Stimulated activated CD4-positive, alpha-beta T cell treated with anti-CD3 and anti-CD28 coated beads, TNF-alpha, amount 100 ng/mL, for 48 hours (primary cell): ENCODE measurements around the gene SLC17A2.
"Not testable (repeated sequence)": the region's sequence is repeated elsewhere in the genome, so short reads cannot be mapped to it uniquely, and the experiment has no call there.

Experiments
- DNase-seq, 3 donors: peaks; one replicate each; pipeline ENCODE4 v3.0.0-alpha.2; 2020; ENCODE audit warnings: low read depth in 3 of 3

Gene SLC17A2

DNA sequence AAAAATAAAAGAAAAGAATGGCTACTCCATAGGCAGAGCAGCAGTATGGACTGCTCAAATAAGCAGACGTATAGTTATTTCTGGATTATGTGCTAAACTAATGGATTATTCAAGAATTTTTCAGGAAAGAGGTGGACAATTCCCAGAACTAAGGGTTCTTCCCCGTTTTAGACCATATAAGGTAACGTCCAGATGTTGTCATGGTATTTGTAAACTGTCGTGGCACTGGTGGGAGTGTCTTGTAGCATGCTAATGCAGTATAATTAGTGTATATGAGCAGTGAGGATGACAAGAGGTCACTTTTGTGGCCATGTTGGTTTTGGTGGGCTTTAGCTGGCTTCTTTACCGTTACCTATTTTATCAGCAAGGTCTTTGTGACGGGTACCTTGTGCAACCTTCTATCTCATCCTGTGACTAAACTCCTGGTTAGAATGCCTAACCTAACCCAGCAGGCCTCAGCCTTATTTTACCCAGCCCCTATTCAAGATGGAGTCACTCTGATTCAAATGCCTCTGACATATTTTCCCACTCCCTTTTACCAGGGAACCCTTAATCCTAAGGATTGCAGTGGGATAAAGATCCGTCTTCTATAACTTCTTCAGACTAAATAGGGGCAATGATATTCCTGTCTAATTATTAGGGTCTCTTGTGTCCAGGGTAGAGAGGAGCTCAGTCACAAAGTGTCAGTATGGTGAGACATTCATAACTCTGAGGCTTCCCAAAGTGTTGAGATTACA lies 21.0 kb upstream of the SLC17A2 start:
- DNase-seq = no peak

DNA sequence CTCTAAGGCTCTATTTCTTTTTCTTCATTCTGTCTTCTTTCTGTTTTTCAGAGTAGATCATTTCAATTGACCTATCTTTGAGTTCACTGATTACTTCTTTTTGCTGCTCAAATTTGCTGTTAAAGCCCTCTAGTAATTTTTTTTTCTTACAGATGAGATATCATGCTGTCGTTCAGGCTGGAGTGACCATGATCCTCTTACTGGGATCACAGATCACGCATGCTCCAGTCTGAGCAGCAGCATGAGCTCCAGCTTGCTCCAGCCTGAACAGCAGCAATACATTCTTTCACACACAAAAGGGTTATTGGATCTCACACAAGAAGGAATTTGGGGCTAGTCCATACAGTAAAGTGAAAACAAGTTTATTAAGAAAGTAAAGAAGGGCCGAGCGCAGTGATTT lies 19.8 kb upstream of the SLC17A2 start:
- DNase-seq = no peak

- DNase-seq = no peak
Observed at GRCh38 chr6:25949695-25950094, 19.2 kb upstream of the SLC17A2 start.

- DNase-seq = not testable (repeated sequence)
Observed at GRCh38 chr6:25947492-25947891, 17.0 kb upstream of the SLC17A2 start.

- no peak for DNase-seq
Observed at GRCh38 chr6:25946631-25947030, 16.1 kb upstream of the SLC17A2 start.

- DNase-seq = not testable (repeated sequence)
Observed at GRCh38 chr6:25945738-25946137, 15.2 kb upstream of the SLC17A2 start.

DNA sequence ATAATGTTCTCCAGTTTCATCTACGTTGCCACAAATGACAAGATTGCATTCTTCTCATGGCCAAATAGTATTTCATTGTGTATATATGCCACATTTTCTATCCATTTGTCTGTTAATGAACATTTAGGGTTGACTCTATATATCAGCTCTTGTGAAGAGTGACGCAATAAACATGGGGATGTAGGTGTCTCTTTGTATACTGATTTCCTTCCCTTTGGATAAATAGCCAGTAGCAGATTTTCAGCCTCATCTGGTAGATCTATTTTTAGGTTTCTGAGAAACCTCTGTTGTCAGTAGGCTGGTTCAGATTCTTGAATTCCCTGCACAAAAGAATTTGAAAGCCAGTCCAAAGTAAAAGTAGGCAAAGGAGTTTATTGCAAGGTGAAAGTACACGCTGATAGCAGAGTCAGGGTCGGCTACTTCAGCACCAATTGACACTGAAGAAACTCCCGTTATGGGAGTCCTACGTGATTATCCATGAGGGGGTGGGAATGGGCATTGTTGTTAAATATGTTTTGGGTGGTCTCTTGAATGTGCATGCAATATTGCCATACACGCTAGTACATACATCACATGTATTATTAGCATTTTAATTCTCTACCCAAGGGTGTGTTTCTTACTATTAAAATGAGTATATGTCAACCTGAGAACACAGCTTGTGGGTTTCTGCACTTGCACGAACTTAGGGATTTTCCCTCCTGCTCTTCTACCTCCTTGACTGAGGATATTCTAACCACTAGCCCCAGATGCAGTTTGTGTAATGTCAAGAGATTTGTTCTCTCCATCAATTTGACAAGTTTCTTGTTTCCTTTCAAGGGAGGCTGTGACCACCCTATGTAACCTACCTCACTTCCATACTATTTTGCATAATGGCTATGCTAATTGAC lies 14.4 kb upstream of the SLC17A2 start:
- no peak for DNase-seq

DNA sequence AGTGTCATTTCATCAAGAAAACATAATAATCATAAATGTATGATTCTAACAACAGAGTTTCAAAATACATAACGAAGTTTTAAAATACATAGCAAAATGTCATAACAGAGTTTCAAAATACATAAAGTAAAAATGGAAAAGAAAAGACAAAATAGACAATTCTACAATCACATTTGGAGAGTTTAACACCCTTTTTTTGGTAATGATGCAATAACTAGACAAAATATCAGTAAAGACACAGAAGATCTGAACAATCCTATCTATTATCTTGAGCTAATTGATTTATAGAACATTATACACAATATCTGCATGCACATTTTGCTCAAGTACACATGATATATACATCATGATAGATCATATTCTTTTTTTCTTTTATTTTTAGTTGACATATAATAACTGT lies 13.4 kb upstream of the SLC17A2 start:
- DNase-seq = no peak

- DNase-seq = no peak
Observed at GRCh38 chr6:25942561-25943147, 12.2 kb upstream of the SLC17A2 start.

DNA sequence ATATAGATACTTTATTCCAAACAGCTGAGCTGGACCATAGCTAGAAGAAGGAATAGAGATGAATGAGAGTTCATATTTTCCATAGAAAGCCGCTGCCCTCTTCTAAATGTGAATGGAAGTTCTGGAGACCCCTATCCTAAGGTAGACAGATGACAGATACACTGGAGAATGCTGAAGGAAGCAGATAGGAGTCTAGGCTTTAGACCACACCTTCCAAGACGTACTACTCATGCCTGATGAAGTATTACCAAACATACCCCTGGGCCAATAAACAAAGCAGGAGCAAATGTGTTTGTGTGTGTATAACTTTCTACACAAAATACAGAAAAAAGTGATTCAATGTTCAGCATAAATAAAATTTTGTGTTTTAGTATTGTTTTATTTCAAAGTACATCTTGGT lies 9.1 kb upstream of the SLC17A2 start:
- no peak for DNase-seq

GRCh38 chr6:25935953-25936352 lies 5.5 kb upstream of the SLC17A2 start:
- DNase-seq = no peak

DNA sequence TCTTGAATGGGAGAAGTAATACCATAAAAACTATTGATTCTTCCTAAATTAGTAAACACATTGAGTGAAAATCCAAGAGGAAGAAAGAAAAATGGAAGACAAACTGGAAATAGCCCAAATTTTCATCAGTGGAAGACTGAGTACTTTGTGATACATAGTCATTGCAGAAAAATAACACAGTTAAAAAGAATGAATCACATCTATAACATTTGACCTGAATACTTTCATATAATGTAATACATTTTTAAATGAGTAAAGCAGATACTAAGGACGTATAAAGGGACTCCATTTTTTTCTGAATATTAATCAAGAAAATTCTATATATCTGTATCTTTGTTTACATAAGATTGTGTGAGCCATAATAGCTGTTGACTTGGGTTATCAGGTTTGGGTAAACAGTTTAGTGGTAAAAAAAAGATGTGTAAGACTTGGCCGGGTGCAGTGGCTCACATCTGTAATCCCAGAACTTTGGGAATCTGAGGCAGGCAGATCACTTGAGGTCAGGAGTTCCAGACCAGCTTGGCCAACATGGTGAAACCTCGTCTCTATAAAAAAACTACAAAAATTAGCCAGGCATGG lies 4.3 kb upstream of the SLC17A2 start:
- DNase-seq = no peak

DNA sequence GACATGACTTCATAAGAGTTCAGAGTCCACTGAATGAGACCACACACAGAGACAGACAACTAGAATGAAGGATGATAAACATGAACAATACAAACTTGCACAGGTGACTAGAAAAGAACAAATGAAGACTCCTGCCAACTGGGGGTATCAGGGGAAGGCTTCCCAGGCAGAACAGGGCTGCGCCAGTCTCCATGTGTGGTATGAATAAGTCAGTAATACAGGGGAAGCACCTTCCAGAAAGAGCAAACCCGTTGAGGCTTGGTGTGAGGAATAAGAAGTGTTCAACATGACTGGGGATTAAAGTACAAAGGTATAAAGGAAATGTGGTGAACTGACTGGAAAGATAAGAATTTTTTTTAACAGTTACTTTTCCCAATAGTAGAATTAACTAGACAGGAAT lies 3.7 kb upstream of the SLC17A2 start:
- no peak for DNase-seq

DNA sequence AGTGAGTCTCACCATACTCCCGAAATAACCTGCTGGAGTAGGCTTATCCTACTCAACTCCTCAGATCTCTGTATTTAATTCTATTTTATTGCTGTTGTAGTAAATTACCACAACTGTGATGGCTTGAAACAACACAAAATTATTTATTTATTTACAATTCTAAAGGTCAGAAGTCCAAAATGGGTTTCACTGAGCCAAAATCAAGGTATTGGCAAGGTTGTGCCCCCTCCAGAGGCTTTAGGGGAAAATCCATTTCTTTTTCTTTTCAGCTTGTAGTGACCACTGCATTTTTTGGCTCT lies 869 bp upstream of the SLC17A2 start:
- no peak for DNase-seq

DNA sequence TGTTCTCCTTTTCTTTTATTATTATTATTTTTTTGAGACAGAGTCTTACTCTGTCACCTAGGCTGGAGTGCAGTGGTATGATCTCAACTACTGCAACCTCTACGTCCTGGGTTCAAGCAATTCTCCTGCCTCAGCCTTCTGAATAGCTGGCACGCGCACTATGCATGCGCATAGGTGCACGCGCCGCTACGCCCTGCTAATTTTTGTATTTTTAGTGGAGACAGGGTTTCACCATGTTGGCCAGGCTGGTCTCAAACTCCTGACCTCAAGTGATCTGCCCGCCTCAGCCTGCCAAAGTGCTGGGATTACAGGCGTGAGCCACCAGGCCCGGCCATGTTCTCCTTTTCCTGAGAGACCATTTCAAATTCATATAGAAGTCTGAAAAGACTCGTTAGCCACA lies 706 bp downstream of the SLC17A2 start:
- not testable (repeated sequence) for DNase-seq

DNA sequence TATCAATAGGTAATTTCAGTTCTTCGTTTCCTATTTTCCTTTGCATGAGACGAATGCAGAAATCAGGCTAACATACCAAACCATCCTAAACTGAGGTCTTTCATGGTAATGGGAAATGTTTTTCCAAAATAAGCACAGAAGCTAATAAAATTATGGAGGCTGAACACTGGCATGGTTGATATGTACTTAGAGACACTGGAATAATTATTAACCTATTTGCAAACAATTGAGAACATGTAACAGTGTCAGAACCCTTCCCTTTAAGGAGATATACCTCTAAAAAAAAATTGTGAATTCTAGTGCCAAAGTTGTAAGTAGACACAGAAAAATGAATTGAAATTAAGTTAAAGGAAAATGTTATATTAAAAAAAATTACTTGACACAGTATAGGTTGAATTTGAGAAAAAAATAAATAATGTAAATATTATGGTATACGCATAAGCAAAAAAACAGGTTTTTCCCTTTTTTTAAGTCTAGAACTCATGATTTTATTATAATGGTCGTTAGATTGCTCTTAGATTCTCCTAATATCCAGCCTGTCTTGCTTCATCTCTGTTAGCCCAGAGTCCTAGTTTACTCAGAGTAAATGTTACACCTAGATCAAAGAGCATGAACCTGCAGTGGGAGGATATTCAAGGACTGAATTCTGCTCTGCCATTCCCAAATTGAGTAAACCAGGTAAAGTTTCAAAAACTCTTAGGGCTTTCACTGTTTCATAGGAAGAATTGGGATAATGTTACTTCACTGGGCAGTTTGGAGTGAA lies 1.7 kb downstream of the SLC17A2 start:
- no peak for DNase-seq

GRCh38 chr6:25927756-25928216 lies 2.7 kb downstream of the SLC17A2 start:
- no peak for DNase-seq

- no peak for DNase-seq
Observed at GRCh38 chr6:25927178-25927577, 3.3 kb downstream of the SLC17A2 start.

DNA sequence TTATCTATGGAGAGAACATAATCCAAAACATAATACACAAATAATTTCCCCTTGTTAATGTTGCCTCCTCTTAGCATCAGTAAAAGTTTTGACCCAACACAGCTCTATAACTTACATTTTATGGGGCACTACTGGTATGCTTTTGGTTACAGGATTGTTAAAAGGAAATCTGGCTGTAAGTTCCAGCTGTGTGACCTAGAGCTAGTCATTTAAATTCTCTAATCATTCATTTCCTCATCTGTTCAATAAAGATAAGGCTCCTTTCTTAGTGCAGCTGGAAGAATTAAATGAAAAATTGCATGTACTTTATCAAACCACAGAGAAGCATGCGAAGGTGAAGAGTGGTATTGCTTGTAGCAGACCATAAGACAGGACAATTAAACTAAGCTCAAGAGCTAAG lies 4.6 kb downstream of the SLC17A2 start:
- DNase-seq = no peak

DNA sequence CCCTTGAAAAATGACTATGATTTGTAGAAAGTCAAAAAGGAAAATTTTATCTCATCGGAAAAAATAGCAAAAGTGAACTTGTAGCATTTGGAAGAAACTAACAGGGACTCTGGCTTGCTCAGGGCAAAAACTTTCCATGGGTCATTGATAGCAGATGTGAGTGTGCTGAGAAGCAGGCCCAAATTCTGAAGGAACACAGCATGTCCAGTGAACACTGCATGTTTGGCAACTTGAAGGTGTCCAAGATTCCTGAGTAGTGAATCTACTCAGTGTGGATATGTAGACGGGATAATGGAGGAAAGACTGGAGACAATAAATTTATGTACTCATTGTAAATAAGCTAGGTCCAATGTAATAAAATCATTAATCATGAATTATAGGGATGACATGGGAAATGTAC lies 8.2 kb downstream of the SLC17A2 start:
- no peak for DNase-seq

DNA sequence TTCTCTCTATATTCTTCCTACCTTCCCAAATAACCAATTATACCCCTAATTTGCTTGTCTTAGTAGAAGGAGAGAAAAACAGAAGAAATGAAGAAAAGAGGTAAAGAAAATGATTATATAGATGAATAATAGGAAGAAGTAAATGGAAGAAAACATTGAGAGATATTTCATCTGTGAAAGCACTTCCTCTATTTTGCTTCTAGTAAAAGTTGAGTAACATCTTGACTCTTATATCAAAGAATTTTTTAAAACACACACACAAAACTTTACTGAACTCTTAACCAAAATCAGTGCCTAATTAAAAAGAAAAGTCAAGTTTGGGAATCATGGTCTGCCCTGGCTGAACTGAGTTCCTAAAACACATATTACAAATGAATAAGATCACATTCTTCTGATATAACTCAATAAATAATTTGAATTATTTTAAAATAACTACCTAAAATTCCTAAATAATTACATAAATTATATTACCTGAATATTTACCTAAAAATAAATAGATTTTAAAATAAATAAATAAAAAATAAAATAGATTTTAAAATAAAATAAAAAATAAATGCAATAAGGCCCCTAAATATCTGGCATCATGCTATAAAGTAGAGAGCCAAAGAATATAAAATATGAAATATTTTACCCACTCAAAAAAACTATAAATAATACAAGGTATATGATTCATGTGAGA lies 8.8 kb downstream of the SLC17A2 start:
- DNase-seq = no peak
